ENCODE measurements around the gene PHLDA3.
"Not testable (repeated sequence)": the region's sequence is repeated elsewhere in the genome, so short reads cannot be mapped to it uniquely, and the experiment has no call there.

Gene PHLDA3

GRCh38 chr1:201486187-201486586 is 17.2 kb upstream of the PHLDA3 start:
- DNase-seq (ENCODE audit: low read depth in 2 of 2, low spot score in 1 of 2), result no peak

- no peak for DNase-seq (ENCODE audit: low read depth in 2 of 2, low spot score in 1 of 2)
These were observed 16.3 kb upstream of the PHLDA3 start for GRCh38 chr1:201485184-201485774.

- no peak for DNase-seq (ENCODE audit: low read depth in 2 of 2, low spot score in 1 of 2)
These were observed 14.5 kb upstream of the PHLDA3 start for GRCh38 chr1:201483373-201483949.

GRCh38 chr1:201482755-201483154 is 13.8 kb upstream of the PHLDA3 start:
- DNase-seq (ENCODE audit: low read depth in 2 of 2, low spot score in 1 of 2), result no peak

GRCh38 chr1:201481761-201482493 is 12.9 kb upstream of the PHLDA3 start:
- peak; percentile 44 to 63 for DNase-seq (ENCODE audit: low read depth in 2 of 2, low spot score in 1 of 2)

GRCh38 chr1:201481004-201481380 is 12.0 kb upstream of the PHLDA3 start:
- DNase-seq (ENCODE audit: low read depth in 2 of 2, low spot score in 1 of 2), result no peak

- no peak for DNase-seq (ENCODE audit: low read depth in 2 of 2, low spot score in 1 of 2)
These were observed 11.4 kb upstream of the PHLDA3 start for GRCh38 chr1:201480231-201481003.

GRCh38 chr1:201479201-201479730 is 10.3 kb upstream of the PHLDA3 start:
- no peak for DNase-seq (ENCODE audit: low read depth in 2 of 2, low spot score in 1 of 2)

- not testable (repeated sequence) for DNase-seq (ENCODE audit: low read depth in 2 of 2, low spot score in 1 of 2)
These were observed 9.7 kb upstream of the PHLDA3 start for GRCh38 chr1:201478666-201479065.

- no peak for DNase-seq (ENCODE audit: low read depth in 2 of 2, low spot score in 1 of 2)
These were observed 7.8 kb upstream of the PHLDA3 start for GRCh38 chr1:201476670-201477344.

- no peak for DNase-seq (ENCODE audit: low read depth in 2 of 2, low spot score in 1 of 2)
These were observed 7.1 kb upstream of the PHLDA3 start for GRCh38 chr1:201475915-201476669.

- DNase-seq (ENCODE audit: low read depth in 2 of 2, low spot score in 1 of 2), result no peak
These were observed 6.1 kb upstream of the PHLDA3 start for GRCh38 chr1:201475130-201475529.

- no peak for DNase-seq (ENCODE audit: low read depth in 2 of 2, low spot score in 1 of 2)
These were observed 4.3 kb upstream of the PHLDA3 start for GRCh38 chr1:201473296-201473695.

GRCh38 chr1:201472321-201472720 is 3.3 kb upstream of the PHLDA3 start:
- DNase-seq (ENCODE audit: low read depth in 2 of 2, low spot score in 1 of 2), result not testable (repeated sequence)

- DNase-seq (ENCODE audit: low read depth in 2 of 2, low spot score in 1 of 2), result no peak
These were observed 2.8 kb upstream of the PHLDA3 start for GRCh38 chr1:201471772-201472171.

- no peak for DNase-seq (ENCODE audit: low read depth in 2 of 2, low spot score in 1 of 2)
These were observed 1.6 kb upstream of the PHLDA3 start for GRCh38 chr1:201470581-201470980.

- DNase-seq (ENCODE audit: low read depth in 2 of 2, low spot score in 1 of 2), result no peak
These were observed 672 bp upstream of the PHLDA3 start for GRCh38 chr1:201469645-201470074.

- no peak for DNase-seq (ENCODE audit: low read depth in 2 of 2, low spot score in 1 of 2)
These were observed 516 bp downstream of the PHLDA3 start for GRCh38 chr1:201468501-201468843.

- DNase-seq (ENCODE audit: low read depth in 2 of 2, low spot score in 1 of 2), result no peak
These were observed 2.5 kb downstream of the PHLDA3 start for GRCh38 chr1:201466492-201466891.

- DNase-seq (ENCODE audit: low read depth in 2 of 2, low spot score in 1 of 2), result no peak
These were observed 3.2 kb downstream of the PHLDA3 start for GRCh38 chr1:201465698-201466290.

Data from stimulated activated CD8-positive, alpha-beta memory T cell treated with anti-CD3 and anti-CD28 coated beads, Interleukin-4, amount 100 ng/mL, for 4 hours (primary cell).